DOHH2 (cell line): ENCODE data around the gene PDE4D.

Experiments
- EZH2phosphoT487 ChIP-seq: fragments of 200-600 bp; sonication (generic); IDR thresholded peaks from 2 replicates; pipeline ENCODE4 v1.6.1; 2017; ENCODE audit warnings: borderline replicate concordance, mild to moderate bottlenecking, antibody characterized with exemption, low read length, moderate library complexity, mixed read lengths
- TF ChIP-seq, protein P1 (sequence below): fragments of 200-600 bp; sonication (generic); IDR thresholded peaks from one replicate; pipeline ENCODE4 v1.5.1; 2014; ENCODE audit warnings: antibody characterized with exemption, mild to moderate bottlenecking, low read depth, low read length; ENCODE audit not compliant: poor library complexity, severe bottlenecking

DNA sequence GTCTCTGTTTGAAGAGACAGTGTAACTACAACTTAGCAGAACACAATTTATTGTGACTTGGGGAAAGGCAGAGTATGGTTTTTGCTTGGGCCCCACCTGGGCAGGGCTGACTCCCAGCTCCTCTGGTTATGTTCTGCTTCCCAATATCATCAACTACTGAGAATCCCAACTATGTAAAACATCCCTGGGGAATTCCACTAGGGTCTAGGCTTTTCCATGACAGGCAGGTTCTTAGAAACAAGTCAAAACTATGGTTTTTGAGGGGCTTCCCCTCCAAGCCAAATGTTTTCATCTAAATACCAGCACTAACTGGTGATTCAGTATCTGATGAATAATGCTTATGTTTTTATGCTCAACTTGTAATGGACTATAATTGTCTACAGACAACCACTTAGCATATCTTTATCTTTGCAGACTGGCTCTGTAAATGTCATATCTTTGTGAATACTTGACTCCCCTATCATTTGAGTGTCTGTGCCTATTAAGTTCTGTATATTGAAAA lies 409.5 kb downstream of the PDE4D start:
- TF ChIP-seq, protein P1, sequence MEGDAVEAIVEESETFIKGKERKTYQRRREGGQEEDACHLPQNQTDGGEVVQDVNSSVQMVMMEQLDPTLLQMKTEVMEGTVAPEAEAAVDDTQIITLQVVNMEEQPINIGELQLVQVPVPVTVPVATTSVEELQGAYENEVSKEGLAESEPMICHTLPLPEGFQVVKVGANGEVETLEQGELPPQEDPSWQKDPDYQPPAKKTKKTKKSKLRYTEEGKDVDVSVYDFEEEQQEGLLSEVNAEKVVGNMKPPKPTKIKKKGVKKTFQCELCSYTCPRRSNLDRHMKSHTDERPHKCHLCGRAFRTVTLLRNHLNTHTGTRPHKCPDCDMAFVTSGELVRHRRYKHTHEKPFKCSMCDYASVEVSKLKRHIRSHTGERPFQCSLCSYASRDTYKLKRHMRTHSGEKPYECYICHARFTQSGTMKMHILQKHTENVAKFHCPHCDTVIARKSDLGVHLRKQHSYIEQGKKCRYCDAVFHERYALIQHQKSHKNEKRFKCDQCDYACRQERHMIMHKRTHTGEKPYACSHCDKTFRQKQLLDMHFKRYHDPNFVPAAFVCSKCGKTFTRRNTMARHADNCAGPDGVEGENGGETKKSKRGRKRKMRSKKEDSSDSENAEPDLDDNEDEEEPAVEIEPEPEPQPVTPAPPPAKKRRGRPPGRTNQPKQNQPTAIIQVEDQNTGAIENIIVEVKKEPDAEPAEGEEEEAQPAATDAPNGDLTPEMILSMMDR, result no peak
- no peak for TF ChIP-seq EZH2phosphoT487
